Measurements from ENCODE around the gene ANKS1B. TPM values are rescaled to one million over a fixed set of nuclear protein-coding genes. Genes with fewer than 3 reads are reported as not detected.

The ANKS1B gene
- total RNA-seq, 1 experiment from 2014 or later: 18.8 TPM

DNA sequence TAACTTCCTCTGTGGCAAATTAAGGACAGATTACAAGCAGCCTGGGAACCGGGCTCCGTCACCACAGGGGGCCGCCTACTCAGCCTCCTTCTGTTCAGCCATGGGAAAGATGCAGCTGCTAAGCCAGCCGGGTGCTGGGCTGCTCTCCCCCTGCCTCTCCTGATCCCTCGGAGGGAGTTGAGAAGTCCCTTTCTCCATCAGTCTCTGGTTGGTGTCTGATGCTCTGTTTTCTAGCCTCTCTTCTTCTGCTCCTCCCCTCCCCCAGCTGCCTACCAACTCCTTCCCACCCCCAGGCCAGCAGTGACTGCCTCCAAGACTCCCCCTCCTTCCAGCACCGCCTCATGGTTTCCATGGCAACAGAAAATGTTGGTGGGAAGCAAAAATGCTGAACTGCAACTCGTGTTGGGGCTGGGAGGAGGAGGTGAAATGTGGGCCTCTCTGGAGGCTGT lies 853.0 kb downstream of the ANKS1B start:
- no peaks in the 10 kb centered on the region for H3K4me1 Mint-ChIP-seq (ENCODE audit: insufficient read depth, unreplicated experiment)
- TF ChIP-seq, protein P1, sequence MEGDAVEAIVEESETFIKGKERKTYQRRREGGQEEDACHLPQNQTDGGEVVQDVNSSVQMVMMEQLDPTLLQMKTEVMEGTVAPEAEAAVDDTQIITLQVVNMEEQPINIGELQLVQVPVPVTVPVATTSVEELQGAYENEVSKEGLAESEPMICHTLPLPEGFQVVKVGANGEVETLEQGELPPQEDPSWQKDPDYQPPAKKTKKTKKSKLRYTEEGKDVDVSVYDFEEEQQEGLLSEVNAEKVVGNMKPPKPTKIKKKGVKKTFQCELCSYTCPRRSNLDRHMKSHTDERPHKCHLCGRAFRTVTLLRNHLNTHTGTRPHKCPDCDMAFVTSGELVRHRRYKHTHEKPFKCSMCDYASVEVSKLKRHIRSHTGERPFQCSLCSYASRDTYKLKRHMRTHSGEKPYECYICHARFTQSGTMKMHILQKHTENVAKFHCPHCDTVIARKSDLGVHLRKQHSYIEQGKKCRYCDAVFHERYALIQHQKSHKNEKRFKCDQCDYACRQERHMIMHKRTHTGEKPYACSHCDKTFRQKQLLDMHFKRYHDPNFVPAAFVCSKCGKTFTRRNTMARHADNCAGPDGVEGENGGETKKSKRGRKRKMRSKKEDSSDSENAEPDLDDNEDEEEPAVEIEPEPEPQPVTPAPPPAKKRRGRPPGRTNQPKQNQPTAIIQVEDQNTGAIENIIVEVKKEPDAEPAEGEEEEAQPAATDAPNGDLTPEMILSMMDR (IDR thresholded peaks at IDR 0.05; ENCODE audit: unreplicated experiment): no peak

DNA sequence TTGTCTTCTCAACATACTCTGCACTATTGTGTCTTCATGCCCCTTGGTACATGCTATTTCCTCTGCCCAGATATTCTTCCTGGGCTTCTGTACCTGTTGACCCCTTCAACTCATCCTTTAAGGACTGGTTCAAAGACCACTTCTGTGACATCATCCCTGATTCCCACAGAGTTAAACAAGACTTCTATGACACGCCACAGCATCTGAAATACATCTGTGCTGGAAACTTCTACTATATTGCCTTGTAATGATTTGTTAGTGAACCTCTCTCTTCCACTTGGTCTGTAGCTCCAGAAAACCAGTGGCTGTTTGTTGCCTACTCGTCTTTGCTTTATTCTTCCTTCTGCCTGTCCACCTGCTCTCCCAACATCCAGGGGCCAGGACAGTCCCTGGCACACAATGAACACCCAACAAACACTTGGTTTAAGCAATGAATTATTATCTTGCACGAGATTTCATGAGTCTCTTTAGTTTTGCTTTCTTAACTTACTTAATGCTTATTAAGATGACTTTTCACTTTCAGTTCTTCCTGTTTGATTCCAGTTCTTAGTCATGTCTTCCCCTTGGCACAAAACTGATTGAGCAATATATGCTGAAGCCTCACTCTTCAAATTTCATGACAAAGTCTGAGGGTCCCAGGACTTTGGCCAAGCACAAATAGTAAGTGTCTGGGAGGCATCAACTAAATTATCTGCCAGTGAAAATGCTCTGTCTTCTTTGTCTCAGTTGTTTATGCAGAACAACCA lies 853.8 kb downstream of the ANKS1B start:
- H3K36me3 Mint-ChIP-seq (ENCODE audit: insufficient read depth, unreplicated experiment): no peaks in the 10 kb centered on the region
- no peak overlapping the region for H3K27ac Mint-ChIP-seq (ENCODE audit: low read depth, unreplicated experiment)
- ChIA-PET POLR2A (no interaction called here), CTCF (interaction anchor here (0.6 kb wide), 1 partner anchor 220 kb away, joined by 3 read pairs; no protein-coding TSS in a partner anchor)
- no peaks in the 10 kb centered on the region for H3K4me1 Mint-ChIP-seq (ENCODE audit: insufficient read depth, unreplicated experiment)
- DNase-seq (ENCODE audit: unreplicated experiment): peak; percentile 63
- H3K9me3 Mint-ChIP-seq (ENCODE audit: unreplicated experiment): no peaks in the 10 kb centered on the region
- intact Hi-C loops (cut with micrococcal nuclease): no loop called here
- TF ChIP-seq, protein P1 (IDR thresholded peaks at IDR 0.05; ENCODE audit: unreplicated experiment): no peak
- no peak overlapping the region for H3K4me3 Mint-ChIP-seq (ENCODE audit: unreplicated experiment)
- no TSS peak for BruUV-seq (replicated peaks)
- no peaks in the 10 kb centered on the region for H3K27me3 Mint-ChIP-seq (ENCODE audit: insufficient read depth, unreplicated experiment)

More for the DNA sequence above, 853.0 kb downstream of the ANKS1B start:
- no TSS peak for BruUV-seq (replicated peaks)
- ChIA-PET POLR2A (no interaction called here), CTCF (no interaction called here)
- H3K4me3 Mint-ChIP-seq (ENCODE audit: unreplicated experiment): no peak overlapping the region
- H3K27ac Mint-ChIP-seq (ENCODE audit: low read depth, unreplicated experiment): no peak overlapping the region
- H3K27me3 Mint-ChIP-seq (ENCODE audit: insufficient read depth, unreplicated experiment): no peaks in the 10 kb centered on the region
- intact Hi-C loops (cut with micrococcal nuclease): no loop called here
- no peak for DNase-seq (ENCODE audit: unreplicated experiment)
- no peaks in the 10 kb centered on the region for H3K36me3 Mint-ChIP-seq (ENCODE audit: insufficient read depth, unreplicated experiment)
- no peaks in the 10 kb centered on the region for H3K9me3 Mint-ChIP-seq (ENCODE audit: unreplicated experiment)

DNA sequence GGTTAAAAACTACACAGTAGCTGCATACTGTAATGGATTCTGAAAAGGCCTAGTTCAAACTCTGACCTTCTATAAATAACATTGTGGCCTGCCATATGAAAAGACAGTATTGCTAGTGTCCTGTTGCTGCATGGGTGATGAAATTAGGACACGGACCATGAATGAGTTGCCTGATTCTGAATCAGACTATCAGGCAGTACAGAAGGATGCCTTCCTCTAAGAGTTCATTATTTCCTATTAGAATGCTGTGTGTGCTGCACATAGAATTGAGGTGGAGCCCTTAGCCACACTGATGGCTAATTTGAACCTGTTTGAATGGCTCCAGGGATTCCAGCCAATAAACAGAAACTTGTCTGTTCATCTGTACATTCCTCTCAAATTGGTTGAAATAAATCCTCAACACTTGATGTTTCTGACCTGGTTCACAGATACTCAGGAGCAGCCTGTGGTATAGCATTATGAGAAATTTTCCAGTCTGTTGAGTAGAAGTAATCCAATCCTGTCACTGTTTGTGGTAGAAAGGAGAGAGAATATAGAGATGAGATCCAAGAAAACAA lies 856.4 kb downstream of the ANKS1B start:
- H3K9me3 Mint-ChIP-seq (ENCODE audit: unreplicated experiment): no peaks in the 10 kb centered on the region
- no peaks in the 10 kb centered on the region for H3K4me1 Mint-ChIP-seq (ENCODE audit: insufficient read depth, unreplicated experiment)
- TF ChIP-seq, protein P1 (IDR thresholded peaks at IDR 0.05; ENCODE audit: unreplicated experiment): no peak
- no peak for DNase-seq (ENCODE audit: unreplicated experiment)
- no peak overlapping the region for H3K27ac Mint-ChIP-seq (ENCODE audit: low read depth, unreplicated experiment)
- BruUV-seq (replicated peaks): no TSS peak
- POLR2A ChIA-PET: no interaction called here
- no peak overlapping the region for H3K4me3 Mint-ChIP-seq (ENCODE audit: unreplicated experiment)
- intact Hi-C loops (cut with micrococcal nuclease): no loop called here
- H3K27me3 Mint-ChIP-seq (ENCODE audit: insufficient read depth, unreplicated experiment): no peaks in the 10 kb centered on the region
- H3K36me3 Mint-ChIP-seq (ENCODE audit: insufficient read depth, unreplicated experiment): no peaks in the 10 kb centered on the region
- CTCF ChIA-PET: no interaction called here

DNA sequence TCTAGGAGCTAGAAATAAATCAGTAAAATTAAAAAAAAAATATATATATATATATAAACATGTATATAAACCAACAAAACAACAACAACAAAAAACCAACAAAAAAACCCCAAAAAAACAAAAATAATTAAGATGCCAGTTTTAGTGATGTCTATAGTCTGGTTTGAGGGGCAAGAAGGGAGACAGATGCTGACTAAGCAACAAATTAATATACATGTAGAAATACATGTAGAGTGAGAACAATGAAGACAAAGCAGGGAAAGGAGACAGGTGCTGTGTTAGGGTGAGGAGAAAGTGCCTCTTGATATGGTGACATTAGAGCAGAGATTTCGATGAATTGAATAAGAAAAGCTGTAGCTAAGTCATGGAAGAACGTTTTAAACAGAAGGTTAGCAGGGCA lies 861.8 kb downstream of the ANKS1B start:
- no peak overlapping the region for H3K27ac Mint-ChIP-seq (ENCODE audit: low read depth, unreplicated experiment)
- no peaks in the 10 kb centered on the region for H3K4me1 Mint-ChIP-seq (ENCODE audit: insufficient read depth, unreplicated experiment)
- no peaks in the 10 kb centered on the region for H3K9me3 Mint-ChIP-seq (ENCODE audit: unreplicated experiment)
- BruUV-seq (replicated peaks): no TSS peak
- H3K36me3 Mint-ChIP-seq (ENCODE audit: insufficient read depth, unreplicated experiment): no peaks in the 10 kb centered on the region
- DNase-seq (ENCODE audit: unreplicated experiment): no peak
- ChIA-PET POLR2A (no interaction called here), CTCF (no interaction called here)
- no peak overlapping the region for H3K4me3 Mint-ChIP-seq (ENCODE audit: unreplicated experiment)
- TF ChIP-seq, protein P1 (IDR thresholded peaks at IDR 0.05; ENCODE audit: unreplicated experiment): no peak
- H3K27me3 Mint-ChIP-seq (ENCODE audit: insufficient read depth, unreplicated experiment): no peaks in the 10 kb centered on the region
- intact Hi-C loops (cut with micrococcal nuclease): no loop called here

Measured in MCF 10A (cell line).